Renal cortex interstitium (tissue), 11 donors: Measurements from ENCODE around the gene DFFB. TPM values are rescaled to one million over a fixed set of nuclear protein-coding genes. Genes with fewer than 3 reads are reported as not detected.

ENCODE experiments used
- DNase-seq, 11 donors: peaks; one replicate each; pipeline ENCODE4 v3.0.0-alpha.2; 2013; ENCODE audit warnings: low read depth in 9 of 11, low spot score in 4 of 11; ENCODE audit errors: extremely low read depth in 1 of 11
- polyA plus RNA-seq, 3 donors: library from polyadenylated mRNA; unstranded; fragments of 120-200 nt; gene quantifications; one replicate each; pipeline ENCODE4 v1.2.1, GENCODE V29; 2013; ENCODE audit not compliant: insufficient read length in 3 of 3

Gene DFFB
- polyA plus RNA-seq, 3 donors = 7.8 to 9.5 (median 7.9) TPM

DNA sequence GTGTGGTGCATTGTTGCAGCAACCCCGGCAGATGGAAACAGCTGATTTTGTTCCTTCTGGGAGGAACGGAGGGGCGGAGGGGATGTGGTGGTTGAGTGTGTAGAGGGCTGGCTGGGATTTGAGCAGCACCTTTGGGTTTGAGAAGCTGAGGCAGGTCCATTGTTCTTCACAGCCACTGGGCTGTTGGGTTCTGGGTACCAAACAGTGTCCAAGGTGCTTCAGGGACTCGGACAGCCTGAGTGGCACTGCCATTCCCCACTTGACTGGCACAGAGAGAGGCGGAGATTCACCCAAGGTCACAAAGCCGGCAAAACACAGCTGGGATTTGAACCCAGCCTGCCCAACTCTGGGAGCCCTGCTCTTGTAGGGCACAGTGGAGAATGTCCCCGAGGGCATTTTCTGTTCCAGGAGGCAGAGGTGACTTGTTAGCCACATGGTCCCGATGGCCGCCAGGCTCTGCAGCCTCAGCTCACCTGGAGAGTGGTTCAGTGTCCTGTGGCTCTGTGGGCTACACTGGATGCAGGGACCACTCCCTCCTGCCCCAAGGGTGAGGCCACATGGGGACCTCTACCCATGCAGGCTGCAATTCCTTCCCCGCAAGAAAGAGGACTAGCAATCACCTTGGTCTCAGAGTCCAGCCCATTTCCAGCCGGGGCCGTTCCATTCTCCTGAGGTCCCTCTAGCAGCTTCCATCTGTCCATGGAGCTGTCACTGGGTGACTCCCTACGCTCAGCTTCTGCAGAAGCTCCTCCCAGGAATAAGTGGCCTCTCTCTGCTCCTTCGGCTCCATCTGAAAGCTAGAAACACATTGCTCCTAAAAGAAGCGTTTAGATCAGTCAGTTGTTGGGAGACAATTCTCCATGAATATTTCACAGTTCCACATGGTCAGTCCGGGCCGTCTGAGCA is 74.0 kb downstream of the DFFB start:
- no peak for DNase-seq

DNA sequence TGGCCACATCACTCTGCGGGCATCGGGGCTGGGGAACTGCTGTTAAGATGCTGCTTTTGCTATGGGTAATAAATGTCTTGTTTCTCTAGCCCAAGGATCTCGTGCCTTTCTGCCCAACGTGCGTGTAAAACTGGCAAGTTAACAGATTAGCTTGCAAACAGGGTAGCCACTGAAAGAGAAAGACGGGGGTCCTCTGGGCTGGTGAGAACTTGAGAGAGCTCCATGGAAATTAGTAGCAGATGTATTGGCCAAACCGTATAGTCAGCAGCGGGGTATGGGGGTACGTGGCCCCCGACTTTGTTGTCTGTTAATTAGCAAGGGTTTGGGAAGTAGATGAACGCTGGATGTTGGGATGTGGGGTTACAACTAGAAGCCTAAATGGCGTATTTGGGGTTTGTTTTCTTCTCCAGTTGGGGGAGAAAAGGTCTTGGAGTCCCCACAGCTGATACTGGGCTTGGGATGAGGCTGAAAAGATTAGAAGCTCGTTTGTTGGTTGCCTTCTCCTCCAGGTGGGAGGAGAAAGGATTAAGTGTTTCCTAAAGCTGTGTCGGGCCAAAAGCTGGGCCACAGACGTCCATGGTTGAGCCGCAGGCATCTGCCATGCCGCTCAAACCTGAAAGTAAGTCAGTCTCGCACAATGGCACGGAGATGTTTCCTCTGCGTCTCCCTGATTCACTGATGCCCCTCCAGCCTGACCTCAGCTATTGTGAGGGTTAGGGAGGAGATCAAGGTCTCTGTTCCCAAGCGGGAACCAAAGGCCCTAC is 75.1 kb downstream of the DFFB start:
- no peak for DNase-seq

Other genes with a start within 250 kb of the DFFB start
- 10 to 100 TPM in 2 of 3 donors, 1 to 10 TPM in 1; 8.5 to 15.3 (median 14.6) TPM for gene MEGF6, start 246.0 kb upstream of the DFFB start, polyA plus RNA-seq
- 10 to 100 TPM; 42.9 to 44.1 (median 43.2) TPM for gene TPRG1L, start 232.5 kb upstream of the DFFB start, polyA plus RNA-seq
- 10 to 100 TPM; 16.1 to 24.3 (median 19.0) TPM for gene WRAP73, start 207.4 kb upstream of the DFFB start, polyA plus RNA-seq
- under 1 TPM; 0.37 to 0.73 (median 0.73) TPM for gene TP73, start 205.0 kb upstream of the DFFB start, polyA plus RNA-seq
- under 1 TPM; 0.31 to 0.59 (median 0.32) TPM for gene CCDC27, start 105.0 kb upstream of the DFFB start, polyA plus RNA-seq
- gene SMIM1, start 84.7 kb upstream of the DFFB start, polyA plus RNA-seq = 10 to 100 TPM; 10.2 to 24.0 (median 21.7) TPM
- 10 to 100 TPM; 63.9 to 68.1 (median 66.4) TPM for gene LRRC47, start 61.0 kb upstream of the DFFB start, polyA plus RNA-seq
- gene CEP104, start 265 bp upstream of the DFFB start, polyA plus RNA-seq = 10 to 100 TPM; 38.0 to 50.6 (median 41.0) TPM
- 10 to 100 TPM; 25.0 to 31.0 (median 28.0) TPM for gene C1orf174, start 42.8 kb downstream of the DFFB start, polyA plus RNA-seq